GM12878 (cell line): ENCODE measurements around the gene ZGLP1. TPM values are rescaled to one million over a fixed set of nuclear protein-coding genes. Genes with fewer than 3 reads are reported as not detected.

Experiments
- ATAC-seq: fragments of 200-7000 bp; cut with Tn5 transposase; 3 replicates; pipeline ENCODE4 v1.9.1; 2020; ENCODE audit warnings: mild to moderate bottlenecking, moderate library complexity
- BruUV-seq: library from RNA; stranded (reverse); fragments of 400-500 nt; replicated peaks from 2 replicates; lab custom pipeline; 2021; lab: Mats Ljungman, UMichigan
- CTCF ChIA-PET: fragments of 300-600 bp; sonication (Branson Sonifier 250); formaldehyde crosslinking; extraction: SDS; loops from one replicate; lab custom pipeline; 2021; ENCODE audit warnings: inconsistent platforms; lab: Yijun Ruan, JAX
- POLR2A ChIA-PET: fragments of 350-600 bp; formaldehyde crosslinking; extraction: SDS; loops from one replicate; lab custom pipeline; 2021; ENCODE audit warnings: inconsistent platforms; lab: Charles Lee
- RAD21 ChIA-PET: fragments of 300-600 bp; sonication (Branson Sonifier 250); formaldehyde crosslinking; loops from one replicate; lab custom pipeline; 2023; ENCODE audit warnings: antibody characterized with exemption; ENCODE audit not compliant: unreplicated experiment; lab: Charles Lee
- SMC1A ChIA-PET: fragments of 300-600 bp; sonication (Branson Sonifier 250); formaldehyde crosslinking; loops from one replicate; lab custom pipeline; 2023; ENCODE audit not compliant: unreplicated experiment, uncharacterized antibody; lab: Charles Lee
- DNase-seq: peaks from one replicate; pipeline ENCODE4 v3.0.0-alpha.2; 2011; ENCODE audit warnings: low read depth, low spot score
- FAIRE-seq: peaks from 3 replicates; lab custom pipeline; 2011; peaks lifted over from hg19 to GRCh38; lab: Jason Lieb, UNC
- H2AFZ ChIP-seq: 2 replicates; pipeline ENCODE4 v1.6.0; 2011; ENCODE audit warnings: low read depth, low read length, control low read depth; ENCODE audit not compliant: control insufficient read depth
- H3K27ac ChIP-seq: 2 replicates; pipeline ENCODE4 v1.5.1; 2011; ENCODE audit warnings: control low read depth; ENCODE audit not compliant: control insufficient read depth, insufficient read depth
- H3K27me3 ChIP-seq, 2 experiments: replicated peaks in 1 of 2; 2 replicates each; pipeline versions ENCODE4 v1.6.0 to v1.6.1; 2011; ENCODE audit warnings: low read length in 1 of 2; ENCODE audit not compliant: control insufficient read depth in 2 of 2, insufficient read depth in 2 of 2
- H3K36me3 ChIP-seq, 2 experiments: 2 replicates each; pipeline ENCODE4 v1.5.1; 2011; ENCODE audit warnings: low read length in 1 of 2; ENCODE audit not compliant: control insufficient read depth in 2 of 2, insufficient read depth in 2 of 2
- H3K4me1 ChIP-seq: 2 replicates; pipeline ENCODE4 v1.6.1; 2011; ENCODE audit warnings: mild to moderate bottlenecking, low read length, moderate library complexity, mixed read lengths; ENCODE audit not compliant: control insufficient read depth, insufficient read depth
- H3K4me2 ChIP-seq: 2 replicates; pipeline ENCODE4 v1.6.0; 2011; ENCODE audit warnings: control low read depth; ENCODE audit not compliant: control insufficient read depth, insufficient read depth
- H3K4me3 ChIP-seq: fragments of 200-600 bp; sonication (generic); 2 replicates; pipeline ENCODE4 v1.5.1; 2016
- H3K79me2 ChIP-seq: 2 replicates; pipeline ENCODE4 v1.6.0; 2011; ENCODE audit warnings: low read length; ENCODE audit not compliant: control insufficient read depth, insufficient read depth
- H3K9ac ChIP-seq: 2 replicates; pipeline ENCODE4 v1.8.0; 2011; ENCODE audit warnings: low read length, control low read depth, mixed read lengths; ENCODE audit not compliant: control insufficient read depth, insufficient read depth
- H3K9me3 ChIP-seq: replicated peaks from 3 replicates; pipeline ENCODE4 v1.5.1; 2011; ENCODE audit warnings: mild to moderate bottlenecking, low read length; ENCODE audit not compliant: control insufficient read depth, insufficient read depth
- H4K20me1 ChIP-seq: 2 replicates; pipeline ENCODE4 v1.6.0; 2011; ENCODE audit not compliant: control insufficient read depth, insufficient read depth
- CBFB ChIP-seq: IDR thresholded peaks from 2 replicates; pipeline ENCODE4 v1.6.1; 2016; ENCODE audit warnings: antibody characterized with exemption, low read depth
- FOXK2 ChIP-seq: fragments of 450-650 bp; IDR thresholded peaks from 2 replicates; pipeline ENCODE4 v1.6.1; 2017; ENCODE audit warnings: mild to moderate bottlenecking, moderate library complexity
- IKZF2 ChIP-seq, 2 experiments: fragments of 450-650 bp; IDR thresholded peaks; 2 replicates each; pipeline ENCODE4 v1.6.1; 2017; ENCODE audit warnings: mild to moderate bottlenecking in 2 of 2, moderate library complexity in 2 of 2
- MLLT1 ChIP-seq: fragments of 450-650 bp; IDR thresholded peaks from 2 replicates; pipeline ENCODE4 v1.6.1; 2016; ENCODE audit warnings: mild to moderate bottlenecking
- MYC ChIP-seq: IDR thresholded peaks from 2 replicates; pipeline ENCODE4 v1.6.1; 2011; ENCODE audit warnings: mild to moderate bottlenecking, low read length, moderate library complexity, inconsistent platforms; ENCODE audit not compliant: insufficient read depth, insufficient replicate concordance, insufficient read length, severe bottlenecking
- NFYA ChIP-seq: IDR thresholded peaks from 2 replicates; pipeline ENCODE4 v1.6.1; 2011; ENCODE audit warnings: low read depth, mild to moderate bottlenecking, low read length, improper control_type of control experiment, borderline replicate concordance
- PAX5 ChIP-seq: IDR thresholded peaks from 2 replicates; pipeline ENCODE4 v1.6.1; 2011; ENCODE audit warnings: low read depth, low read length, borderline replicate concordance
- POLR2A ChIP-seq: IDR thresholded peaks from 2 replicates; pipeline ENCODE4 v1.6.1; 2011; ENCODE audit warnings: low read depth, mild to moderate bottlenecking, low read length
- PRDM15 ChIP-seq: fragments of 450-650 bp; formaldehyde crosslinking; IDR thresholded peaks from 2 replicates; pipeline ENCODE4 v1.4.0; 2020; ENCODE audit warnings: mild to moderate bottlenecking, moderate library complexity
- SREBF1 ChIP-seq: IDR thresholded peaks from 2 replicates; pipeline ENCODE4 v1.6.1; 2012; ENCODE audit warnings: mild to moderate bottlenecking, low read length
- TBL1XR1 ChIP-seq: IDR thresholded peaks from 2 replicates; pipeline ENCODE4 v1.6.1; 2012; ENCODE audit warnings: low read depth, low read length, improper control_type of control experiment
- ZBTB33 ChIP-seq: fragments of 450-650 bp; IDR thresholded peaks from 2 replicates; pipeline ENCODE4 v1.6.1; 2017; ENCODE audit warnings: mild to moderate bottlenecking
- ZNF687 ChIP-seq: fragments of 450-650 bp; IDR thresholded peaks from 2 replicates; pipeline ENCODE4 v1.6.1; 2017; ENCODE audit warnings: mild to moderate bottlenecking, moderate library complexity
- WGBS: methylation state at CpG from one replicate; pipeline ENCODE4 v1.1.6; 2016; ENCODE audit warnings: low lambda C conversion rate; ENCODE audit not compliant: insufficient replicate concordance, insufficient coverage; ENCODE audit errors: missing lambda C conversion rate; 5-methylcytosine and 5-hydroxymethylcytosine counted together
- in situ Hi-C: fragments of 300-500 bp; cut with MboI; formaldehyde crosslinking; loops from 9 replicates; pipeline ENCODE4 v1.14.3; 2018; ENCODE audit warnings: mixed read lengths
- intact Hi-C: fragments of 100-400 bp; cut with micrococcal nuclease; formaldehyde crosslinking; loops from one replicate; pipeline ENCODE4 v1.14.2; 2022; ENCODE audit not compliant: unreplicated experiment
- polyA plus RNA-seq, 11 experiments: library from polyadenylated mRNA; depleted of rRNA in 4 of 11; unstranded in 6 of 11; stranded (reverse) in 5 of 11; fragments of >200 nt; fragmentation: Nextera tagmentation in 4 of 11; fragmentation: Illumina TruSeq in 1 of 11; extraction: Ambion mirVana in 4 of 11; extraction: Trizol in 1 of 11; gene quantifications; 1 replicate in 1 of 11; 2 replicates in 10 of 11; pipeline versions ENCODE4 v1.2.1 to v1.2.3, GENCODE V29; 2011 to 2016; ENCODE audit warnings: inconsistent platforms in 2 of 11, missing spikeins in 2 of 11, low read depth in 1 of 11
- total RNA-seq, 4 experiments: library from RNA; depleted of rRNA in 3 of 4; stranded (reverse); fragments of >200 nt in 3 of 4; fragmentation: Illumina TruSeq in 1 of 4; extraction: Trizol in 1 of 4; gene quantifications; 2 replicates each; pipeline versions ENCODE4 v1.2.1 to v1.2.3, GENCODE V29; 2013 to 2021

Gene ZGLP1
- total and polyA plus RNA-seq, 10 of the 15 experiments (the other 5 are each of a cell fraction or from before 2014, with no cell fraction given), result 0.29 to 5.6 (median 1.3) TPM

- RAD21 ChIA-PET, result interaction anchor here (0.7 kb wide), 1 partner anchor 96 kb away, joined by 3 read pairs; the partner anchor contains the start of gene TYK2
- Histone ChIP-seq H3K27me3 (no peaks in the 10 kb centered on the region), H3K4me2 (no peak overlapping the region), H3K4me3 (no peak overlapping the region), H4K20me1 (peaks cover 10% of the 10 kb centered on the region; the same call in 1 of the 2 replicates), H3K9me3 (no peaks in the 10 kb centered on the region), H3K27ac (no peak overlapping the region), H3K9ac (no peak overlapping the region), H2AFZ (no peak overlapping the region), H3K79me2 (peaks cover 5% of the 10 kb centered on the region), H3K36me3 (peaks cover 27 to 30% of the 10 kb centered on the region in 2 experiments; a peak in 3 of 4 replicates), H3K4me1 (peaks cover 50% of the 10 kb centered on the region)
- no TSS peak for BruUV-seq
- SMC1A ChIA-PET, result interaction anchor here (0.7 to 3.7 kb wide), 3 partner anchors 13 to 14 kb away, joined by 3 to 50 read pairs (median 4); partner anchors contain the start of gene ICAM1
- DNase-seq (no peak), FAIRE-seq (no peak), ATAC-seq (no peak)
- in situ Hi-C loops (no loop called here), intact Hi-C loops (no loop called here)
- CTCF ChIA-PET, result interaction anchor here (5.9 kb wide), 1 partner anchor 14 kb away, joined by 58 read pairs; the partner anchor contains the start of gene ICAM1
- POLR2A ChIA-PET, result interaction anchor here (5.5 kb wide), 1 partner anchor 14 kb away, joined by 69 read pairs; the partner anchor contains the start of gene ICAM1
- 98% methylated on average over 13 of the region's 13 CpGs for WGBS
- TF ChIP-seq POLR2A (0 out of 2 replicates have a peak, but pooled peaks have one; percentile 56), CBFB (no peak), SREBF1 (no peak), MYC (no peak), IKZF2 (IDR thresholded peaks at IDR 0.05) (no peak), ZBTB33 (peak; percentile 58; the same call in 1 of the 2 replicates), MLLT1 (0 out of 2 replicates have a peak, but pooled peaks have one; percentile 17), TBL1XR1 (no peak), NFYA (no peak), PAX5 (no peak), PRDM15 (no peak), ZNF687 (no peak), FOXK2 (no peak)
Observed at GRCh38 chr19:10284960-10285278, 24.7 kb downstream of the ZGLP1 start.
